ENCODE data around the gene GRIN1.

Gene GRIN1

DNA sequence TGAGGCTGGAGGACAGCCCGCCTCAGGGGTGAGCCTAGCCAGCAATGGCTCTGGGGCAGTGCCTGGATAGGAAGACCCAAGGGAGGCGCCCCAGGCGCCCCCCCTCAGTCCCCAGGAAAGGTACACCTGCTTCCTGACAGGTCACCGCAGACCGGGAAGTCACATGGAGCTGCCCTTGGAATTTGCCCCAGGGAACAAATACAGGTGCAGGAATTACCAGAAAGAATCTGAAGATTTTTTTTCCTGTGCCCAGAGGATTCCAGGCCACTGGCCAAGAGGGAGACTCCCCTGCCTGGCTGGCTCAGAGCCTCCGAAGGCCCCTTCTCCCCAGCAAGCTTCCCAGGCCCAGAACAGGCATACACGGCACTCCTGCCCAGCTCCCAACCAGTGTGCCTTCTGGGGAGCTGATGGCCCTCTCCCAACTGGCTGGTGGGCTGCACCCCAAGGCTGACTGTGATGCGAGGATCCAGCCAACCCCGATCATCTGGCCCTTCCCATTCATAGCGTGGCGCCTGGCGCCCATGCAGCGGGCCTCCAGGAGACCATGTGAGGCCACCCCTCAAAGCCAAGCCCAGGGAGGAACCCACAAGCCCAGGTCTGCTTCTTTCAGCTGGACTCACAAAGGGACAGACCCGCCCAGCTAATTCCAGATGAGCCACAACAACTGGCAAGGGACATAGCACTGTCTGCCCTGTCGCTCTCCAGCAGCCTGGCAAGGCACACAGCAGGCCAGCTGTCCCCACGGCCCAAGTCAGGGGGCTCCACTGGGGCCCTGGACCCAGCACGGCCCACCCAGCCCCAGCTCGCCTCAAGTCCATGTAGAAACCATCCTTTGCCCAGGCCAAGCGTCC, 59.3 kb downstream of the GRIN1 start:
- DNase-seq: no peak

DNA sequence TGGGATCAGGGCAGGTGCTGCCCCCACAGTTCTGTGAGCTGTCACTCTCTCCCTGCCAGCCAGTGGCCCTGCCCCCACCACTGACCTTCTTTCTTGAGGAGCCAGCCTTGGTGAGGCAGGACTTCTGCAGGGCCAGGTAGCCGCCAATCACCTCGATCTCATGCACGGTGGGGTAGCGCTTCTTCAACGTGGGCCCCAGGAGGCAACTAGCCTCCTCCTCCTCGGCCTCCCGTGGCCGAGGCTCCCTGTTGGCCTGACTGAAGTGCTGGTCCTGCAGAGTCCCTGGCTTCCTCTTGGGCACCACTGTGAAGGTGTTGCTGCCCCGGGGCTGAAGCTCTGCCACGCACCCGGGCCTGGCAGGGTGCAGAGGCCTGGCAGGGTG, 59.9 kb downstream of the GRIN1 start:
- no peak for DNase-seq

GRCh38 chr9:137199411-137200121, 60.6 kb downstream of the GRIN1 start:
- no peak for DNase-seq

DNA sequence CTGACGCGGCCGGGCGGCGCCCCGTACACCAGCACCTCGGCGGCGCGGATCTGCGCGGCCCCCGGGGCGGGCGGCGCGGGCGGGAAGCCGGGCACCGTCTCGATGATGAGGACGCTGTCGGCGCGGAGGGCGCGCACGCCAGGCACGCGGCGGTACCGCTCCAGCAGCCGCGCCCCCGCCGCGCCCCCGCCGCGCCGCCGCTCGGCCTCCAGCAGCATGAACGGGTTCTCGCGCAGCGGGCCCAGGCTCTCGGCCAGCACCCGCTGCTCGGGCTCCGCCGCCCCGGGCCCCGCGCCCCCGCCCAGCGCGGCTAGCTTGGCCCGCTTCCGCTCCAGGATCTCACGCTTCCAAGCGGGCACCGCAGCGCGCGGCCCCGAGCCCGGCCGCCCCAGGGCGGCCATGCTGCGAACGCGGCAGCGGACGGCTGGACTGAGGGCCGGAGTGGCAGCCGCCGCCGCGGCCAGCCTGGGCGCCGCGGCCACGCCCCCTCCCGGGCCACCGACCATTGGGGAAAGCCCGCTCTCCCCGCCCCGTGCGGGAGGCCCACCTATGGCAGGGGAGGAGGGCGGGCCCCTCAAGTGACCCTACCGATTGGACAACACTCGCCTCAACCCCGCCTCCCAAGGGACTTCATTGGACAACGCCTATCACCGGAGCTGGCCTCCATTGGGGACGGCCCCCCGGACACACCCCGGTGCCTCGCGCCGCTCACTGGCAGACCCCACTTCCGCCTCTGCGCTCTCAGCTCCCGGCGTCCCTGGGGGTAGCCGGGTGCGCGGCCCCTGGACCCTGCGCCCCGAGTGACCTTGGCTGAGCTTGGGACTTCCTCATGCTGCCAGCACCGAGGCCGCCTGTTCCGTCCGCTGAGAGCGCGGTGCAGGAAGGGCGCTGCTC, 61.6 kb downstream of the GRIN1 start, which contains the start of gene TPRN:
Gene TPRN, minus strand, starts transcription at position 431 of the 894 bp plus-strand sequence. Its CDS starts 30 bp downstream, at position 401.
- DNase-seq: peak; percentile 98

DNA sequence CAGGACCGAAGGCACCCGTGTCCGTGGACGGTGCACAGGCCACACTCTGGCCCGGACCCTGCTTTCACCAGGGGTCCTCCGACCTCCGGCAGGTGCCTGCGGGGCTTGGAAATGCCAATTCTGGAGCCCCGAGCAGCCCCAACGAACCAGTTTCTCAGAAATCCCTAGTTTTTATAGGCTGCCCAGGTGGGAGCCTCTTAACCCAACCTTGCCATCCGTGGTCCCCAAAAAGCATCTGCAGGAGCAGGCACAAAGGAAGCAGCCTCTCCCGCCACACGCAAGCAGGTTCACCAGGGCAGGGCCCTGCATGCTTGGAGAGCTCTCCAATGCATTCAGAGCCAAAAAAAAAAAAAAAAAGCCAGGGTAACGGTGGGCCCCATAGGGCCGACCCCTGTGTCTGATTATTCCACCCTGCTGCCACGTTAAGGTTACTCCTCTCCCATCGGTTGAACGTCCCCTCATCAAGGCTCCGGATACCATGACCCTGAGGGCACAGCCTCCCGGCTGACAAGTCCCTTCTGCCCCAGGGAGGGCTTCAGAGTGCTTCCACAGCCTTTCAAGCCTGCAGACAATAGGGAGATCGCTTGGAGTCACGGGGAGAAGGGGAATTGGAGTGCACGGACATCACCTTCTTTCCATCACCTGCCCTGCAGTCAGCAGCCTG, 62.4 kb downstream of the GRIN1 start:
- DNase-seq: no peak

GRCh38 chr9:137202966-137203365, 64.0 kb downstream of the GRIN1 start:
- DNase-seq: no peak

- no peak for DNase-seq
These were observed 65.8 kb downstream of the GRIN1 start for GRCh38 chr9:137204731-137205125.

DNA sequence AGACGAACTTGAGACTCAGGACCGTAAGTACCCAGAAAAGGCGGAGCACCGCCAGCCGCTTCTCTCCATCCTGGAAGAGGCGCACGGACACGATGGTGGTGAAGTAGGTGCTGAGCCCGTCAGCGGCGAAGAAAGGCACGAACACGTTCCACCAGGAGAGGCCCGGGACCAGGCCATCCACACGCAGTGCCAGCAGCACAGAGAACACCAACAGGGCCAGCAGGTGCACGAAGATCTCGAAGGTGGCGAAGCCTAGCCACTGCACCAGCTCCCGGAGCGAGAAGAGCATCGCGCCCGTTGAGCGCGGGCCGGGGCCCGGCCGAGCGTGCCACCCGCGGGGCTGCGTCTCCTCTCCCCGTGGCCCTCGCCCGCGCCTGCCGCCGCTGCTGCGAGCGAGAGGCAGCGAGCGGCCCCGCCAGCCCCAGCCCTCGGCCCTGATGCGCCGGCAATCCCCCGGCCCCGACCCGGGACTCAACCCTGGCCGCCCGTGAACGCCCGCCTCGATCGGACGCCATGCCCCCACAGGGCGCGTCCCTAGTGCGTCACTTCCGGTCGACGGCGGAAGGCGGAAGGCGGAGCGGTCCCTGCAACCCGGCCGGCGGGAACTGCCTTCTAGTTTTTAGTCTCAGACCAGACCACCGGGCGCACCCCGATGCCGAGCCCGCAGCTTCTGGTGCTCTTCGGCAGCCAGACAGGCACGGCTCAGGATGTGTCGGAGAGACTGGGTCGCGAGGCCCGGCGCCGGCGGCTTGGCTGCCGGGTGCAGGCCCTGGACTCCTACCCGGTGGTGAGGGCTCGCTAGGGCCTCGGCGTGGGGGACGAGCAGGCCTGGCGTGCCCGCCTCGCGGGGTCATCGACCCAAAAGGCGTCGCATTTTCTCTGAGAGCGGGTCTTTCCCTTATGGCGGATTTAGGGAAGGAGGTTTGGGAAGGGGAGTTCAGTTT, 66.4 kb downstream of the GRIN1 start, which contains the start of the genes NDOR1 and TMEM203:
Gene NDOR1, plus strand, starts transcription at position 575 of the 944 bp plus-strand sequence. Its CDS starts 78 bp downstream, at position 653.
Gene TMEM203, minus strand, starts transcription at position 523 of the 944 bp plus-strand sequence. Its CDS starts 234 bp downstream, at position 289.
- peak; percentile 87 for DNase-seq

DNA sequence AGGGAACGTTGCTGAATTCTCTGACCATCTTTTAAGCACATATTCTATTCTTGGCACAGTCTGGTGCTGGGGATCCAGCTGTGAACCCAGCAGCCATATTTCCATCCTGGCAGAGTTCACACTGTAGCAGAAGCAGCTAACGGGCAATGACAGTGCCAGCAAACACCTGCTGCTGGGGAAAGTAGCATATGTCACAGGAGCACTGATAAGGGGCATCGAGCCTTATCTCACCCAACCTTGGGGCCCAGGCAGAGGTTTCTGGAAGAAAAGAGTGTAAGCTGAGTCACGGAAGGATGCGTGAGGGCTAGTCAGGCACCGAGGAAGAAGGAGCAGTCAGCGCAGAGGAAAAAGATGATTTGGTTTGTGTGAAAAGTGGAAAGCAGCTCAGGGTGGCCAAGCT, 67.6 kb downstream of the GRIN1 start:
- no peak for DNase-seq

DNA sequence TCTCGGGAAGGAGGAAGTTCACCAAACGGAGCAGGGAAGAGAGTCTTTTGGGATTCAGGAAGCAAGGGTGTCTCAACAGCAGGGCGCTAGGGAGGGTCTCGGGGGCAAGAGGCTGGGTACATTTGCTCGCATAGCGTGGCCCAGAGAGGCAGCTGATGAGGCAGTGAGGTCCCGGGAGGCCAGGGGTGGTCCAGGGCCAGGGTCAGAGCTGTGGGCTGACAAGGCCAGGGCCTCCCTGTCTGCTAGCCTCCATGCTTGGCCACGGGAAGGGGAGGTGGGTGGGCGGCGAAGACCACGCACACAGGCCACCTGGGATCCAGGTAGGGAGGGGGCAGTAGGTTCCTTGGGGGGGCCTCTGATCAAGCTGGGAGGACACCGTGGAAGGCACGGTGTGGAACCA, 72.6 kb downstream of the GRIN1 start:
- DNase-seq: no peak

GRCh38 chr9:137212520-137212919, 73.6 kb downstream of the GRIN1 start:
- no peak for DNase-seq

DNA sequence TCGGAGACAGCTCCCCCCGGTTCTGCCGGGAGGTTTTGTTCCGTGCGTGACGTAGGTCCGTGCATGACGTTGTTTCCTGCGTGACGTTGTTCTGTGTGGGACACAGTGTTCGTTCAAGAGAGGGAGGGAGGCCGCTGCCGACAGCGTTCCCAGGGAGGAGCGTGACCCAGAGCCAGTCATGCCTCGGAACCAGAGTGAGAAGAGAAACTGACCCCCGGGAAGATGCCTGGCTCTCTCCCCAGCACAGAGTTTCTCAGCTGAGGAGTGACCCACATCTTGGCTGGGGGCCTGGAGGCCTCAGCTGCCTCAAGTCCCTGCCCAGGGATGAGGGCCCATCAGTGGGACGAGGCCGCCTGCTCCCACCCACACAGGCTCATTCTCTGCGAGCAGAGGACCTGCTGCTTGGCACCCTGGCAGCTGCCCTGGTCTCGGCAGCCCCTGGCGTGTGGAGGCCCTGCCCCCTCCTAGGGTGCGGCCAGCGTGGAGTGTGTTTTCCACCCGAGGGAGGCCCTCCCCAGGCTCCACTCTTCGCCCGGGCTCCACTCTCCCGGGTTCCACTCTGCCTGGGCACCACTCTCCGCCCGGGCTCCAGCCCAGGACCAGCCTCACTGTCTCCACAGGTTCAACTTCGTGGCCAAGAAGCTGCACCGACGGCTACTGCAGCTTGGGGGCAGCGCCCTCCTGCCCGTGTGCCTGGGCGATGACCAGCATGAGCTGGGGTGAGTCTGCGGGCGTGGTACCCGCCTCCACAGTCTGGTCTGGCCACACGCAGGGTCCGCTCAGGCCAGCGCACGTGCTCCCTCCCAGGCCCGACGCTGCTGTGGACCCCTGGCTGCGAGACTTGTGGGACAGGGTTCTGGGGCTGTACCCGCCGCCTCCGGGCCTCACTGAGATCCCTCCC, 74.5 kb downstream of the GRIN1 start:
- DNase-seq: no peak

GRCh38 chr9:137214620-137215019, 75.7 kb downstream of the GRIN1 start:
- DNase-seq: no peak

DNA sequence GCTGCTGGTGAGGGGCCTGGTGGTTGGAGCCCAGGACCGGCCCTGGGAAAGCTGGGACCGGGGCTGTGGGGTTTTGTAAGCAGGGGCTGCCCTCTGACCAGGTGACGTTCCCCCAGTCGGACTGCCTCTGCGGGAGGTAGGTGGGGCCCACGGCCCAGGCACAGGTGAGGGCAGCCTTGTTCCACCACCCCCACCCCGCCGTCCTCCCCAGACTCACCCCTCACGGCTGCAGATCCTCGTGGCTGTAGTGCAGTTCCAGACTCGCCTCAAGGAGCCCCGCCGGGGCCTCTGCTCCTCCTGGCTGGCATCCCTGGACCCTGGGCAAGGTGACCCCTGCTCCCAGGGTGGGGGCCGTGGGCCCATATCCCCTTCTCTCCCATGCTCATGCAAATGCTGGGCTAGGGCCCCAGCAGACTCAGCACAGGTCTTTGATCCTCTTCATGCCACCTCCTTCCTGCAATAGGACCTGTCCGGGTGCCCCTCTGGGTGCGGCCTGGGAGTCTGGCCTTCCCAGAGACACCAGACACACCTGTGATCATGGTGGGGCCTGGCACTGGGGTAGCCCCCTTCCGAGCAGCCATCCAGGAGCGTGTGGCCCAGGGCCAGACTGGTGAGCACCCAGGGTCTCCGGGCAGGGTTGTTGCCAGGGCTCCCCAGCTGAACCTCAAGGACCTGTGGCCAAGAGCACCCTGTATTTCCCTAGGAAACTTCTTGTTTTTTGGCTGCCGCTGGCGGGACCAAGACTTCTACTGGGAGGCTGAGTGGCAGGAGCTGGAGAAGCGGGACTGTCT, 76.4 kb downstream of the GRIN1 start:
- no peak for DNase-seq

DNA sequence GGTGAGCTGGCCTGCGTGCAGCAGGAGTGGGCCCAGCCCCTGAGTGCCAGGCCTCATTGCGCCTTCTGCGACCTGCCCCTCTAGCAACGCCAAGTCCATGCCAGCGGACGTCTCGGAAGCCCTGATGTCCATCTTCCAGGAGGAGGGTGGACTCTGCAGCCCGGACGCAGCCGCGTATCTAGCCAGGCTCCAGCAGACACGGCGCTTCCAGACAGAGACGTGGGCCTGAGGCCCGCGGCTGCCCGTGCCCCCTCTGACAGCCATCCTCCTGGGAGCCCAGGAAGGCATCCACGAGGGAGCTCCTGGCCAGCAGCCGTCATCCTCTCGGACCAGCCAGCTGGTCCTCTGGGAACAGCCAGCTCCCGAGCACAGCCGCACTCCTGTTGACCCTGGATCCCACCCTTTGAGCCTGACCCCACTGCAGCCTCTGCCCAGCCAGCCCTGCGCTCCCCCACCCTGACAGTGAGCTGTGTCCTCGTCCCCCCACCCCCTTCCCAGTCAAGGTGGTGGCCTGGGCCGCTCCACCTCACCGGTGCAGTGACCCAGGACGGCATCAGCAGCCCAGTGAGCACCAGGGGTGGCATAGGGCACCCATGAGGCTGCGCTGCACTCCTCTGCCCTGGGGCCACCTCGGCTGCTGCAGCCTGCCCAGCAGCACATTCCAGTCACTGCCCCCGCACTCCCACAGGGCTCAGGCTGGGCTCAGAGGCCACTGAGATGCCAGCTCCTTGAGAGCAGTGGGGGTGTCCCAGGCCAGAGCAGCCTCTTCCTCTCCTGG, 77.4 kb downstream of the GRIN1 start:
- DNase-seq: no peak

GRCh38 chr9:137217276-137218211, 78.6 kb downstream of the GRIN1 start:
- no peak for DNase-seq

DNA sequence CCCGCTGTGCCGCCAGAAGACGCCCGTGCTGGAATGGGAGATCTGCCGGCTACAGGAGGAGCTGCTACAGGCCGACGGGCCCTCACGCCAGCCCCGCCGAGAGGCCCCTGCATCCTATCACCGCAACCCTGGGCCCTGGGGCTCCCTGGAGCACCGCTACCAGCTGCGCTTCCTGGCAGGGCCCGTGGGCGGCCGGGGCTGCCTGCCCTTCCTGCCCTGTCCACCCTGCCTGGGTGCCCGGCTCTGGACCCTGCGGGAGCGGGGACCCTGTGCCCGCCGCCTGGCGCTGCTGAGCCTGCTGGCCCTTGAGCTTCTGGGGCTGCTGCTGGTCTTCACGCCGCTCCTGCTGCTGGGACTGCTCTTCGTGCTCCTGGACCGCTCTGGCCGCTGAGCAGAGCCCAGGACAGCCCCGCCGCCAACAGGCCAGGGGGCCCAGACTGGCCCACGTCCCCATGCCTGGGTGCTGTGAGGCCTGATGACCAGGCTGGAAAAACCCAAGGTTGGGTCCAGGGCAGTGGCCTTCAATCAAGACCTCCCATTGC, 79.3 kb downstream of the GRIN1 start:
- no peak for DNase-seq

Measured in CD4-positive, alpha-beta T cell treated with Interferon gamma for 1 hour (primary cell).